Ascending aorta (tissue), 2 donors: ENCODE measurements around the gene CDH13. TPM values are rescaled to one million over a fixed set of nuclear protein-coding genes. Genes with fewer than 3 reads are reported as not detected.

Experiments
- DNase-seq, 2 donors: peaks; one replicate each; pipeline ENCODE4 v3.0.0-alpha.2; 2019; ENCODE audit warnings: low spot score in 2 of 2
- H3K27ac ChIP-seq, 2 donors: fragments of 200-600 bp; sonication (generic); one replicate each; pipeline ENCODE4 v1.5.1; 2016 to 2017; ENCODE audit warnings: mild to moderate bottlenecking in 1 of 2
- H3K27me3 ChIP-seq: fragments of 200-600 bp; sonication (generic); one replicate; pipeline ENCODE4 v1.5.1; 2017
- H3K36me3 ChIP-seq, 2 donors: fragments of 200-600 bp; sonication (generic); one replicate each; pipeline ENCODE4 v1.5.1; 2016
- H3K4me1 ChIP-seq, 2 donors: fragments of 200-600 bp; sonication (generic); one replicate each; pipeline ENCODE4 v1.5.1; 2016 to 2017; ENCODE audit warnings: mild to moderate bottlenecking in 1 of 2
- H3K4me3 ChIP-seq, 2 donors: fragments of 200-600 bp; sonication (generic); one replicate each; pipeline ENCODE4 v1.5.1; 2016 to 2017; ENCODE audit warnings: mild to moderate bottlenecking in 1 of 2
- H3K9me3 ChIP-seq, 2 donors: fragments of 200-600 bp; sonication (generic); one replicate each; pipeline ENCODE4 v1.5.1; 2016
- intact Hi-C: fragments of 100-400 bp; cut with DNase I; formaldehyde crosslinking; loops from one replicate; pipeline ENCODE4 v1.15.1; 2023
- total RNA-seq: library from RNA; depleted of rRNA; stranded (reverse); fragments of >200 nt; gene quantifications from one replicate; pipeline ENCODE4 v1.1.0, GENCODE V29; 2016
- TF ChIP-seq, protein P1 (sequence below), 3 experiments: fragments of 200-600 bp in 2 of 3; fragments of 450-650 bp in 1 of 3; sonication (generic) in 2 of 3; IDR thresholded peaks; one replicate each; pipeline ENCODE4 v1.5.1; 2016 to 2019; ENCODE audit warnings: antibody characterized with exemption in 3 of 3, mild to moderate bottlenecking in 1 of 3, moderate library complexity in 1 of 3

The CDH13 gene
- total RNA-seq, 1 donor from 2014 or later = 160 TPM

DNA sequence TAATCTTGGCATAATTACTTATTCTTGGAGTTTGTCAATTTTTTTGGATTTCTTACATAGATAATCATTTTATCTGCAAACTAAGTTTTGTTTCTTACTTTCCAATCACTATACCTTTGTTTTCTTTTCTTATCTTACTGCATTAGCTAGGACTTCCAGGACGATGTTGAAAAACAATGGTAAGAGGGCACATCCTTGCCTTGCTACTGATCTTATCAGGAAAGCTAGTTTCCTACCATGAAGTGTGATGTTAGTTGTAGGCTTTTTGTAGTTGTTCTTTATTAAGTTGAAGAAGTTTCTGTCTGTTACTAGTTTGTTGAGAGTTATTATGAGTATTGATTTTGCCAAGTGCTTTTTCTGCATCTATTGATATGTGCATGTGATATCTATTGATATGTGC, 31.0 kb downstream of the CDH13 start:
- DNase-seq = no peak
- intact Hi-C loops = no loop called here

DNA sequence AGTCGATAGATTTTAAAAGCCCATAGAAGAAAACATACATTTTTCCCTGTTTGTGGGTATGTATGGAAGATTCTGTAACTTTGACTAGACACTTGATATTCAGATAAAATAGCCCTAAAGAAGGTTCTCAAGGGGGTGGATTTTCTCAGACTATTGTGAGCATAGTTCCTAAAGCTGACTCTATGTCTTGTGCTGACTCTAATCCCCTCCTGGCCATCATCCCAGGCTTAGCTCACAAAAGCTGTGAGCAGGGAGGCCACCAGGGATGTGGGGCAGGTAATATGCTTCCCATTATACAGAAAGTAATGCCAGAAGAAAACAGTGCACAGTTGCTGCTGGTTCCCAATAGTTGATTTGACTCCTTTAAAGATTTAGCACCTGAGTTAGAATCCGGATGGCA, 32.0 kb downstream of the CDH13 start:
- TF ChIP-seq, protein P1, sequence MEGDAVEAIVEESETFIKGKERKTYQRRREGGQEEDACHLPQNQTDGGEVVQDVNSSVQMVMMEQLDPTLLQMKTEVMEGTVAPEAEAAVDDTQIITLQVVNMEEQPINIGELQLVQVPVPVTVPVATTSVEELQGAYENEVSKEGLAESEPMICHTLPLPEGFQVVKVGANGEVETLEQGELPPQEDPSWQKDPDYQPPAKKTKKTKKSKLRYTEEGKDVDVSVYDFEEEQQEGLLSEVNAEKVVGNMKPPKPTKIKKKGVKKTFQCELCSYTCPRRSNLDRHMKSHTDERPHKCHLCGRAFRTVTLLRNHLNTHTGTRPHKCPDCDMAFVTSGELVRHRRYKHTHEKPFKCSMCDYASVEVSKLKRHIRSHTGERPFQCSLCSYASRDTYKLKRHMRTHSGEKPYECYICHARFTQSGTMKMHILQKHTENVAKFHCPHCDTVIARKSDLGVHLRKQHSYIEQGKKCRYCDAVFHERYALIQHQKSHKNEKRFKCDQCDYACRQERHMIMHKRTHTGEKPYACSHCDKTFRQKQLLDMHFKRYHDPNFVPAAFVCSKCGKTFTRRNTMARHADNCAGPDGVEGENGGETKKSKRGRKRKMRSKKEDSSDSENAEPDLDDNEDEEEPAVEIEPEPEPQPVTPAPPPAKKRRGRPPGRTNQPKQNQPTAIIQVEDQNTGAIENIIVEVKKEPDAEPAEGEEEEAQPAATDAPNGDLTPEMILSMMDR (IDR thresholded peaks at IDR 0.05) = no peak
- Histone ChIP-seq H3K36me3 (no peaks in the 10 kb centered on the region), H3K27ac (no peak overlapping the region), H3K9me3 (no peaks in the 10 kb centered on the region), H3K4me1 (peaks cover 0 to 17% of the 10 kb centered on the region in 2 donors), H3K4me3 (no peak overlapping the region), H3K27me3 (no peaks in the 10 kb centered on the region)
- DNase-seq = no peak
- intact Hi-C loops = no loop called here

More for the DNA sequence above, 31.0 kb downstream of the CDH13 start:
- no peak overlapping the region for H3K27ac ChIP-seq
- no peak overlapping the region for H3K4me3 ChIP-seq
- no peaks in the 10 kb centered on the region for H3K27me3 ChIP-seq
- peaks cover 0 to 27% of the 10 kb centered on the region in 2 donors for H3K4me1 ChIP-seq
- H3K9me3 ChIP-seq = no peaks in the 10 kb centered on the region
- no peaks in the 10 kb centered on the region for H3K36me3 ChIP-seq
- TF ChIP-seq, protein P1 (IDR thresholded peaks at IDR 0.05) = no peak

DNA sequence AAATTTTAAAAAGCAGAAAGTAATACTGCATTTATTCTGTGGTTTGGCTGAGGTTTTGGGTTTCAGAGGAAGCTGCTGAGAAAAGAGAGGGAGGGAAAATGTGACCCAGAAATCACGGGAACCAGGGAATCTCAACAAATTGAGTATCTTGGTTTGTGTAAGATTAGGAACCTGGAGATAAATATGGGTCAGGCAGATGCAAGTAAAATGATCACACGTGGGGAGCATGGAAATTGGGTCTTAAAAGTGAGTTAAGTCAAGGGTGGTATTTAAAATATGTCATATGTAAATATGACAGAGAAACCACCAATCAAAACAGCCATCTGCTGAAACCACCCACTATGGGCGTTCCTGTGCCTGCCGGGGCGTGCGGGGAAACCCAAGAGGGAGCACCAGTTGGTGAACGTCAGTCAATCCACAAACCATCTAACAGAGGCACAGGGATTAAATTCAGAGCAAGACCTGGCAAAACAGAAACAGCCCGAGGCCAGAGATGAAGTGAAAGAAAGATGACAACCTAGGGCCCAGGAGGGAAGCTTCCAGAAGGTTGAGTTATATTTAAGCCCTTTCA, 33.4 kb downstream of the CDH13 start:
- TF ChIP-seq, protein P1 (IDR thresholded peaks at IDR 0.05) = no peak
- Histone ChIP-seq H3K4me1 (peaks cover 0 to 6% of the 10 kb centered on the region in 2 donors), H3K27ac (no peak overlapping the region), H3K36me3 (no peaks in the 10 kb centered on the region), H3K4me3 (no peak overlapping the region), H3K27me3 (no peaks in the 10 kb centered on the region), H3K9me3 (no peaks in the 10 kb centered on the region)
- intact Hi-C loops = no loop called here
- no peak for DNase-seq

DNA sequence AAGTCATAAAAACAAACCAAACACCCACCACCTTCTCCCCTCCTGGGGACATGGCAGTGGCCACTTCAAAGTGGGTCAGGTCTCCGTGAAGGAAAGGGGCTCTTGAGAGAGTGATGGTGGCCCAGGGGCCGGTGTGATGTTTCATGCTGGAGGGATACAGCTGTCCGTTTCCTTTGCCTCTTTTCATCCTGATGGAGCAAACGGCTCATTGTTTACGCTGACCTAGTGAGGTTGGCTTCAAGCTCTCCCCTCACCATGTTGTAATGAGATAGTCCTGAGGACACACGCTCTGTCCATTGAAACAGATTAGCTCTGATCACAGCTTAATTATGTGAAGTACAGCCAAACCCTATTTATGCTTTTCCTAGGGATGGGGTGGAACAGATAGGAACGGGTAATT, 34.2 kb downstream of the CDH13 start:
- no peak overlapping the region for H3K4me3 ChIP-seq
- H3K4me1 ChIP-seq = no peaks in the 10 kb centered on the region
- no peaks in the 10 kb centered on the region for H3K9me3 ChIP-seq
- H3K27ac ChIP-seq = no peak overlapping the region
- TF ChIP-seq, protein P1 (IDR thresholded peaks at IDR 0.05) = no peak
- no peaks in the 10 kb centered on the region for H3K36me3 ChIP-seq
- intact Hi-C loops = no loop called here
- DNase-seq = no peak
- H3K27me3 ChIP-seq = no peaks in the 10 kb centered on the region

DNA sequence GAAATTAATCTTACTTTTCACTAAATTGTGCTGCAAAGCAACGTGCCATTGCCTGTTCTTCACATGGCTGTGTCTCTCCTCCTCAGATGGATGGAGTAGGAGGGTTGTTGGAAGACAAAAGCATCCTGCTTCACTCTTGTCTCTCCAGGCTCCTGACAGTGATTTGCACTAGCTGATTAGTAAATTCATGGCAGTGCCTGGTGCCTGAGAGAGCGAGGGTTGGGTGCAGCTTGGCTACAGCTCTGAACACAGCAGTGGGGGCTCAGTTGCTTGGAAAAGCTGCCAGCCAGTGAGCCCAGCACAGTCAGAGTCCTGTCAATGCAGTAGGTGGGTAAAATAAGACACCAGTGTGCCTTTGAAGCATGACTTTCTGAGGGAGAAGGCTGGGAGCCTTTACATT, 37.4 kb downstream of the CDH13 start:
- no peaks in the 10 kb centered on the region for H3K4me1 ChIP-seq
- H3K27me3 ChIP-seq = no peaks in the 10 kb centered on the region
- intact Hi-C loops = no loop called here
- TF ChIP-seq, protein P1 (IDR thresholded peaks at IDR 0.05) = no peak
- H3K36me3 ChIP-seq = no peaks in the 10 kb centered on the region
- no peak overlapping the region for H3K4me3 ChIP-seq
- no peaks in the 10 kb centered on the region for H3K9me3 ChIP-seq
- H3K27ac ChIP-seq = no peak overlapping the region
- no peak for DNase-seq

DNA sequence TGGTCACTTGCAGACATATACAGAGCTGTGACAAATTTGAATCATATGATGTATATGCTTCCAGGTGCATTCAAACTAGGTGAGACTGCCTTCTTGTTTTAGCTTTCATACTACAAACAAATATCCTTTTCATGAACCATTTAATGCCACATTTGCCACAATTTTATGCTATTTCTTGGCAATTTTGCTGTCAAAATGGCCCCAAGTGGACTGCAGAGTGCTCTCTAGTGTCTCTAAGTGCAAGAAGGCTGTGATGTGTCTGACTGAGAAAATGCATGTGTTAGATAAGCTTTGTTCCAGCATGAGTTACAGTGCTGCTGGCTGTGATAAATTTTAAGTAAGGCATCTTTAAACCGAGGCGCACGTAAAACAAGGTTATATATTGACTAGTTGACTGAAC, 38.3 kb downstream of the CDH13 start:
- intact Hi-C loops = no loop called here
- H3K4me3 ChIP-seq = no peak overlapping the region
- TF ChIP-seq, protein P1 (IDR thresholded peaks at IDR 0.05) = no peak
- H3K27me3 ChIP-seq = no peaks in the 10 kb centered on the region
- no peaks in the 10 kb centered on the region for H3K9me3 ChIP-seq
- no peak for DNase-seq
- no peaks in the 10 kb centered on the region for H3K4me1 ChIP-seq
- no peaks in the 10 kb centered on the region for H3K36me3 ChIP-seq
- no peak overlapping the region for H3K27ac ChIP-seq
